GM21737 (cell line): ENCODE data around the gene FAM13A.
A peak's percentile ranks its signal among the peaks of the same experiment; 100 is the strongest.
"Not testable (repeated sequence)": the region's sequence is repeated elsewhere in the genome, so short reads cannot be mapped to it uniquely, and the experiment has no call there.

ENCODE experiments used
- ATAC-seq: cut with Tn5 transposase; IDR thresholded peaks from one replicate; pipeline ENCODE4 v1.9.1; 2021; ENCODE audit warnings: mild to moderate bottlenecking, moderate library complexity; ENCODE audit not compliant: unreplicated experiment

The FAM13A gene

DNA sequence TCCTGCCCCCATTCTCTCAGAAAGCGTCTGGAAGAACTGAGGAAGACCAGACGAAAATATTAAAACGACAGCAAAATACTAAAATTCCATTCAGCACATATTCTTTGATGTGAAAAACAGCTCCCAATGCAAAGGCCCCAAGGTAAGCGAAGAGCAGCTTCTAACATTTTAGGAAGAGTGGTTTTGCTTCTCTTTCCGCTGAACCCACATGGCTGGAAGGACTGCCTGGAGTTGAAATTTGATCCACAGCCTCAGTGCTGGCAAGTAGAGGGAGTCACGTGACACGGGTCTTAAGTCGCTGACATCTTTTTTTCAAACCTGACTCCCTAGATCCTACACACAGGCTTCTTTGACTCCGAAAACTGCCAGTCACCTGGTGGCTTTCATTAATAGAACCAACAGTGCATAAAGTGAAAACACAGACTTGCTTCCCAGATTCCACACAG, at the start of gene FAM13A:
FAM13A (minus strand) TSS at position 233 of the 446 bp plus-strand sequence; CDS start at position 12, 221 bp downstream.
- ATAC-seq, result no peak

DNA sequence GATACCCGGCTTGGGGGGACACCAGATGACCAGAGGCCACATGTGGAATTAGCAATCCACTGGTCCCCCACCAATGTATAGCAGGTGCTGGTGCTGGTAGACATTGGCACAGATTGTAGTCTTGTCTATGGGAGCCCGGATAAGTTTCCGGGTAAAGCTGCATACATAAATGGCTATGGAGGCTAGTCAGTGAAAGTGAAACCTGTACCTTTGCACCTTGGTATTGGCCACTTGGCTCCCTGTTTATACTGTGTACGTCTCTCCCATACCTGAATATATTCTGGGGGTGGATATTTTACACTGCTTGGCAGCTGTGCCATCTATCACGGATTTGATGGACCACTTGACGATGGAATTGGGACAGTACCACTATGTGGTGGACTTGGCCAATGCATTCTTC, 48.7 kb upstream of the FAM13A start:
- no peak for ATAC-seq

- peak; percentile 90 for ATAC-seq
Measured at GRCh38 chr4:89101256-89102161, 44.5 kb upstream of the FAM13A start.

DNA sequence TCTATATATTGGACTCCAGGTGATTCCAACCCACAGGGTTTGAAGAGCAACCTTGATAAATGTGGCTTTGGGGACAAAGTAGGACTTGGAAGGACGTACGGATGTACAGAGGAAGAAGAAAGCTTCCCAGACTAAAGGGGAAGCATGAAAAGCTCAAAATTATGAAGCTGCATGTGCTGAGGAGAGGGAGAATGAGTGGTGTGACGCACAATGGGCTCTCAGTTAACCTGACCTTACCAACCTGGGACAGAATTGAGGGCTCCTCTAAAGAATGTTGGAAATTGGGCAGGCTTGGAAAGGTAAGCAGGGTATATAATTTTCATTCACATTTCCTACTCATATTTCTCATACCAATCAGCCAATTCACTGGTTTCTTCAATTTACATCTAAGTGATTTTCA, 43.9 kb upstream of the FAM13A start:
- ATAC-seq, result peak; percentile 18

DNA sequence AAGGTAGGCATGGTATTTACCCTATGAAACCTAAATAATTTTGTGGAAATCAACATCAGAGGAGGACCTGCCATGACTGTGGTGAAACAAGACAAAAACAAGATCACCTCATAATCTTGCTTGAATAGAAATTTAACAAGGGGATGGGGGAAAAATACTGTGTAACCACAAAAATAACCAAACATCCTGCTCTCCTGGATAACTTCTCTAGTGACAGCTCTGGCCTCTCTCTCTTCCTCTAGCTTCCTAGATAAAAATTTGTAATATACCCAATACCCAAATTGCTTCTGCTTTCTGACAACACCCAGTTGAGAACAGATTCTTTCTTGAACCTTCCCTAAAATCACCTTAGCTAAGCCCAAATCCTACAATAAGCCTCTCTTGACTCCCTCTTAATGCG, 42.5 kb upstream of the FAM13A start:
- ATAC-seq, result no peak

GRCh38 chr4:89099034-89099433, 42.0 kb upstream of the FAM13A start:
- ATAC-seq, result no peak

GRCh38 chr4:89078300-89078699, 21.3 kb upstream of the FAM13A start:
- no peak for ATAC-seq

GRCh38 chr4:89077761-89078160, 20.8 kb upstream of the FAM13A start:
- ATAC-seq, result no peak

DNA sequence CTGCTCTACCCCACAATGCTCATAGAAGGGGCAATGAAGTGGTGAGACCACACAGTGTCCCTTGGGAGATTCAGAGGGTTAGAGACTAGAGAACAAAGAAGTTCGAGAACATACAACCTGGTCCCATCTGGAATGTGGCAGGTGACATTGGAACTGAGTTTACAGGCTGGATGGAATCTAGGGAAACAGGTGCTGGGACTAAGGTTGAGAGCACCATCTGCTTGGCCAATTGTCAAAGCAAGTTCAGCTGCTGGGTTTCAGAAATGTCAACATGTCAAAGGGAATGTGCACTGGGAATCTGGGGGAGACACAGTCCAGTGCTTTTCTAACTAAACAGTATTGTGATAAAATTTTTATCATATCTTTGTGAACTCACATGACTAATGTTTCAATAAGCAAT, 15.9 kb upstream of the FAM13A start:
- ATAC-seq, result no peak

DNA sequence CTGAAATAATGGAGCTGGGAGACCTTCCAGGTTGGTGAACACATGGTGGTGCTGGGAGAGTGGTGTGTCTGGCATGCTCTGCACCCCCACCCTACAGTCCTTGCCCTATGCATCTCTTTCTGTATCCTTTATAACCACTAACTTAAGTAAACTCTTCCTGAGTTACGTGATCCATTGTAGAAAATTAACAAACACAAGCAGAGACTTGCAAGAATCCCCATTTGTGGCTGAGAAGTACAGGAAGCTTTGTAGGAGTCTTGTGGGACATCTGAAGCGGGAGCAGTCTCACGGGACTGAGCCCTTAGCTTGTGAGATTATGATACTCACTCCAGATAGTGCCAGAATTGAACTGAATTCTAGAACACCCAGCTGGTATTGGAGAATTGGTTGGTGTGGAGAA, 14.3 kb upstream of the FAM13A start:
- ATAC-seq, result no peak

DNA sequence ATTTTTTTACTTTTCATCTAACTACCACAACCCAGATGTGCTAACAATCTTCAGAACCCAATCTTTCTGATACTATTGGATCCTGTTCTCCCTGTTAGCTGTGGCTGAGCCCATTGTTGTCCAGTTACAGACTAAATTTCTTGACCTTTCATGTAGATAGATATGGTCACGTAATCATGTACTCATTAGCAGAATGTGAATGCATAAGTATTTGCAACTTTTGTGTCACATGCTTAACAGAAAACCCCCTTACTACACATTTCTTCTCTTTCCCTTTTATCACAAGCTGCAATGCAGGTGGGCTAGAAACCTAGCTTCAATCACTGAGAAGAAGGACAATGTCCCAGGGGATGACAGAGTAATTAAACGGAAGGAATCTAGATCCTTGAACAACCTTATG, 13.1 kb upstream of the FAM13A start:
- peak; percentile 48 for ATAC-seq

DNA sequence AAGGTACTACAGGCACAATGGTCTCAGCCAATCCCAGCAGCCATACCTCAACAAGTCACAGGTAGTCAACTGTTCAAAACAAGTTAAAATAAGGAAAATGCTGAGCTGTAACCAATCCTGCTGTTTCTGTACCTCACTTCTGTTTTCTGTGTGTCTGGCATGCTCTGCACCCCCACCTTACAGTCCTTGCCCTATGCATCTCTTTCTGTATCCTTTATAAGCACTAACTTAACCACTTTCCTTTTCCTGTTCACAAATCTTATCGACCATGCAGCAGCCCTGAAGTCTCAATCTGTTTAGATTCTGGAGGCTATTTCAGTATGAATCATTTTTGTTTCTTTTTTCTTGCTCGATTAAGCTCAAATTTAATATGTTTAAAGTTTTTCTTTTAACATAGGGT, 12.5 kb upstream of the FAM13A start:
- ATAC-seq, result peak; percentile 74

DNA sequence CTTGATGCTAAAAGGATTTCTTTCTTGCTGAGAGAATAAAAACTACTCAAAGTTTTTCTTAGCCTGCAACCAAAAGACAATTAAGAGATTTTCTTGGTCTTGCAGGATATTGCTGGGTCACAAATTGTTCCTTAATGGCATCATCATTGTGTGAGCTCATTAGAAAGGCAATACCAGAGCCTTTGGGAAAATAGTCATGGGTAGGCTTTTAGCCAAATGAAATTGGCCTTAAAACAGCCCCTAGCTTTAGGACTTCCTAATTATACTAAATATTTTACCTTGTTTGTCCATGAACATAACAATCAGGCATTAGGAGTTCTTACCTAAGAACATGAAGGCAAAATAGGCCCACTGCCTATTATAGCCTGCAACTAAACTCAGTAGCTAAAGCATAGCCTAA, 10.4 kb upstream of the FAM13A start:
- ATAC-seq, result no peak

GRCh38 chr4:89064848-89065247, 7.9 kb upstream of the FAM13A start:
- no peak for ATAC-seq

DNA sequence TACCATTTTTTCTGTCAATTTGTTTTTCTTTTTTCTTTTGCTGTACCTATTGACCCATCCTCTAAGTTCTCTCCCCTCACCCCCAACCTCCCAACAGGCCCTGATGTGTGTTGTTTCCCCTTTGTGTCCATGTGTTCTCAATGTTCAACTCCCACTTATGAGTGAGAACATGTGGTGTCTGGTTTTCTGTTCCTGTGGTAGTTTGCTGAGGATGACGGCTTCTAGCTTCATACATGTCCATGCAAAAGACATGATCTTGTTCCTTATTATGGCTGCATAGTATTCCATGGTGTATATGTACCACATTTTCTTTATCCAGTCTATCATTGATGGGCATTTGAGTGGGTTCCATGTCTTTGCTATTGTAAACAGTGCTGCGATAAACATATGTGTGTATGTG, 859 bp upstream of the FAM13A start:
- not testable (repeated sequence) for ATAC-seq

DNA sequence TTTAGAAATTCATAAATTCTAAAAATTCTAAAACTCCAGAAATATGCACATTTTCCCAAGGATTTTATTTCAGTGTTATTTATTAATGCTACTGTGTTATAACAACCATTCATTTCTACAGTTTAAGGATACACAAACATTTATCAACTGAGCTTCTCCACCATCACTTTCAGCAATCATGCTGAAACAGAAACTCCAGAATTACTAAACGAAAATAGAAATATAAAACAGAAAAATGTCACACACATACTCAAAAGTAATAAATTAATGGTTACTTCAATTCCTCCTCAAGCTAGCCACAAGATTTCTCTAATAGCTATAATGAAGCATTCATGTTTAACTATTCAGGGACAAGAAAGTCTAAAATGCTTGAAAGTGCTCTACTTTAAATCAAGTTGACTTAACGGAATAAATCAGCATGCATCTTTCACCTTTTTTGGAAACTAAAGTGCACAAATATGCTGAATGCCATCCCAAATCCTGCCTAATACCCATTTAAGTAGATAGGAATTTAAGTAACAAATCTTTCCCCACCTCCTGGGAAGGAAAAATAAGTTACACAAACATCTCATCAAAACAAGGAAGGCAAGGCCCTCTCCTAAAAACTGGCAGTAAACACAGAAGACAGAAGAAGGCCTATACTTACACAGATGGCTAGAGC, 563 bp downstream of the FAM13A start:
- no peak for ATAC-seq

- no peak for ATAC-seq
Measured at GRCh38 chr4:89055157-89056080, 1.6 kb downstream of the FAM13A start.

GRCh38 chr4:89054627-89055026, 2.4 kb downstream of the FAM13A start:
- no peak for ATAC-seq

DNA sequence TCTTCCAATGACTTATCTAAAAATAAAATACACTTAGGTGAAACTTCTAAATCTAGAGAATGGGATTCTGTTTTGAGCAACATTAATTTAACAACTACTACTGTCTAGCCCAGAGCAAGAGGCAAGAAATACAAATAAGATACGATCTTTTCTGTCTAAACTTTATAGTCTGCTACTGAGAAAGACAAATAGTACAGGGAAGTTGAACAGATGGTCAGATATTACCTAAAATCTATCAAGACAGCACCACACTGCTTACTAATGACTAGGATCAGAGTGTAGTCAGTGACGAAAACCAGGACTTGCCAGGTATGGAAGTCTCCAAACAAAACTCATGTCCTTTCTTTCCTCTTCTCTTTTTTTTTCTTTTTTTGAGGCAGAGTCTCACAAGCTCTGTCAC, 7.1 kb downstream of the FAM13A start:
- ATAC-seq, result no peak

DNA sequence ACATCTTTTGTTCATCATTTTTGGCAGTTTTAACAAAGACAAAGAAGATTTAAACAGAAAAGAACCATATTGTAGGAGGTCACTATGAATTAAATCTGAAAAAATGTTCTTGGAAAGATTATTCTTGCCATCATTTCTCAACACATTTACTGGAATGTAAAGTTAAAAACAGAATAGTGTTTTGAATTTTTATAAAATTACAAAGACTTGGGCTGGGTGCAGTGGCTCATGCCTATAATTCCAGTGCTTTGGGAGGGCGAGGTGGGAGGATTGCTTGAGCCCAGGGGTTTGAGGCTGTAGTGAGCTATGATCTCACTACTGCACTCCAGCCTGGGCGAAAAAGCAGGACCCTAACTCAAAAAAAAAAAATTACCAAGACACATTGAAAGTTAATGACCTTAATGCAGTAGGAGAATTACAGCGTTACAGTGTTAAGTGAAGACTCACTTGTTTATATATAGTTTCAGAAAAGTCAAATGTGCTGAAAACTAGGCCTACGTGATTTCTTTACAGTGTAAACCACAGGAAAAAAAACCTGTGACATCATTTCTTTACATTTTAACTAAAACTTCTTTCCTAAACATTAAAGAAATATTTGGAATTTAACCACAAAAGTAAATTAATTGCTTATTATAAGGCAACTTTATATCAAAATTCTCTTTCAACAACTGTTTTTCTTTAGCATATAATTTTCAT, 7.9 kb downstream of the FAM13A start:
- no peak for ATAC-seq
